Activated CD4-positive, alpha-beta T cell treated with anti-CD3 and anti-CD28 coated beads for 1 hour (primary cell): ENCODE results near the gene ZNF428.

Experiments
- DNase-seq: peaks from one replicate; pipeline ENCODE4 v3.0.0-alpha.2; 2020

ZNF428 gene

DNA sequence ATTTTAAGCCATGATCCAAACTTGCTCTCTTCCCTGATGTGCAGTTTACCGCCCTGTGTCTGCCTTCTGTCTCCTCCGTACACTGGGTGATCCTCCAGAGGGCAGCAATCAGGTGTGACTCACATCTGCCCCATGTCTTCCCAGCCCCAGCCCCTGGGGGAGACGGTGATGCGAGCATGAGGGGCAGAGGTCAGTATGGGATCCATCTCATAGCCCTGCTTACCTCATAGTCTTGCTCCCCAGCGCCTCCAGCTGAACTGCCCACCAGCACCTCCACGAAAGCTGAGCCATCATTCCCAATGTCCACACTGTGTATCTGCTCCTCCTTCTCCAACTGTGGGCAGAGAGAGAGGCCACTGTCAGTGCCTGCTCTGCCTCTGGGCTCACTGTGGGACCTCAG is 58.7 kb downstream of the ZNF428 start:
- no peak for DNase-seq
